GM18508 (cell line): ENCODE measurements around the gene MRPL10.
A peak's percentile ranks its signal among the peaks of the same experiment; 100 is the strongest.

ENCODE experiments used
- ATAC-seq: cut with Tn5 transposase; IDR thresholded peaks from one replicate; pipeline ENCODE4 v1.9.1; 2021; ENCODE audit warnings: moderate number of reproducible peaks; ENCODE audit not compliant: insufficient read depth, unreplicated experiment

Gene MRPL10

DNA sequence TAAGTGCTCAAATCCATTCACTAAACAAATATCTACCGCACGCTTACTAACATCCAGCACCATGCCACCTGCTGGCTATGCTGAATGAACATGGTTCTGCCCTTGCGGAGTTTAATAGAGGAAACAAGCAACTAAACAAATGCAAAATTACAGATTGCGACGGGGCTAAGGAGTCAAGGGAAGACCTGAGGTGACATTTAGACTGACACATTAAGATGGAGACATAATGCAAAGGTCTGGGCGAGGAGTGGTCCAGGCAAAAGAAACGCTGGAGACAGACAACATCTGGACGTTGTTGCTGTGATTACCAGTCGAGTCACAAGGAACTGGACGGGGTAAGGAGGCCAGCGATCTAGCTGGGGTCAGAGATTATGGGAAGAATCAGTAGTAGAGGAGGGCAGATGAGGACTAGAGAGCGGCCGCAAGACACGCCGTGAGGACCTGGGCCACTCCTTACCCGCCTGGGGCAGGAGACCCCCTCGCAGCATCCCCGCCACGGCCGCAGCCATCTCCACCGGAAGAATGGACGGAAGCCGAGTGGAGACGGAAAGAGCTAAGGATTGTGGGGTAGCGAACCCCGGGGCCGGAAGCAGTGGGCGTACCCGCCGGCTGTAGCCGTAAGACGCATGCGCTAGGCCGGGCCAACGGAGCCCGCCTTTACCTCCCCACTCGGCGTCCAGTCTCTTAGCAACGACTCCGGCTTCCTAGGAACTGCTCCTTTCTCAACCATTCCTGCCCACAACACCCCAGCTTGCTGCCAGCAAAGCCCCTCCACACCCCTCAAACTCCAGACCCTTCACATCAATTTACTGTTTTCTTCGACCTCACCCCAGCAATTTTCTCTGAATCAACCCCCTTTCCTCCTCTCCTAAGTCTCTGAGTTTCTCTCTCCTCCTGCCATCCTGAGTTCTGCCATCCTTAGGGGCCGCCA is at the start of gene MRPL10, which contains the start of gene LRRC46:
MRPL10 (minus strand) TSS at position 539 of the 931 bp plus-strand sequence; CDS start at position 509, 30 bp downstream.
LRRC46 (plus strand) TSS at position 668 of the 931 bp plus-strand sequence. CDS start 320 bp downstream, outside the sequence.
- ATAC-seq: peak; percentile 53

DNA sequence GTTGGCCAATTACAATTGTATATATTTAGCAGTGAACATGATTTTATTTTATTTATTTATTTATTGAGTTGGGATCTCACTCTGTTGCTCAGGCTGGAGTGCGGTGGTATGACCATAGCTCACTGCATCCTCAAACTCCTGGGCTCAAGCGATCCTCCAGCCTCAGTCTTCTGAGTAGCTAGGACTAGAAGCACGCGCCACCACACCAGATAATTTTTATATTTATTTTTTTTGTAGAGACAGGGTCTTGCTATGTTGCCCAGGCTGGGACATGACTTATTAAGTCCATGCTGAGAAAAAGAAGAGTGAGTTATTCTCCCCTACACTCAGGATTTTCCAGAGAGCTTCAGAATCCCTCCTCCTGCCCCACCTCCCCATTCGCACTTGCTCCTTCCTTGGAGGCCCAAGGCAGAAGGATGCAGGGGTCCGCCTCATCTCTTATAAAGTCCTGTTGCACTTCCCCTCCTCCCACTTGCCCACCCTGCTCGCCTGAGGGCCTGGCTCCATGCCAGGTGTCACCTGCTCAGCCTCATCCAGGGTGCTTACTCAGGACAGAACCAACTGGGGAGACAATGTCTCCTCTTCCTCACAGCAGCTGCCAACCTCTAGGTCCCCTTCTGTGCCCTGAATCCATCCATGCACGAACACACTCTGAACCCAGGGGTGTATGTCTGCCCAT is 48.6 kb upstream of the MRPL10 start:
- no peak for ATAC-seq

DNA sequence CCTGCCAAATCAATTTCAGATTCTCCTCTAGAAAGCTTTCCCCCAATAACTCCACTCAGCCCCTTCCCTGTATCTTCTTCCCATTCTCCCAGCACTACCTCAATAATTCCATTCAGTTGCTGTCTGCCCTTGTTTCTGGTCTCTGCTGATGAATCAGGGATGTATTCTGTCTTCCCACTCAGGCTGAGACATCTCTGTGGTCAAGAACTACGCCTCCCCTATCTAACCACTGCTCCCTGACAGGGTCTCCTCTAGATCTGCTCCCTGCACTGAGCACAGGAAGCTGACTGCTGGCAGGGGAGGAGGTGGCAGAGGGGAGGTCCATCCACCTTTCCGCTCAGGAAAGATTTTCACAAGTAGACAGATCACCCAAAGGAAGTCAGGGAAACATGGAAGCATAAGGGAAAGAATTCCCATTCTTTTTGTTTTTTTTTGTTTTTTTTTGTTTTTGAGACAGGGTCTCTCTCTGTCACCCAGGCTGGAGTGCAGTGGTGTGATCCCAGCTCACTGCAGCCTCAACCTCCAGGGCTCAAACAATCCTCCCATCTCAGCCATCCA is 47.8 kb upstream of the MRPL10 start:
- ATAC-seq: no peak

DNA sequence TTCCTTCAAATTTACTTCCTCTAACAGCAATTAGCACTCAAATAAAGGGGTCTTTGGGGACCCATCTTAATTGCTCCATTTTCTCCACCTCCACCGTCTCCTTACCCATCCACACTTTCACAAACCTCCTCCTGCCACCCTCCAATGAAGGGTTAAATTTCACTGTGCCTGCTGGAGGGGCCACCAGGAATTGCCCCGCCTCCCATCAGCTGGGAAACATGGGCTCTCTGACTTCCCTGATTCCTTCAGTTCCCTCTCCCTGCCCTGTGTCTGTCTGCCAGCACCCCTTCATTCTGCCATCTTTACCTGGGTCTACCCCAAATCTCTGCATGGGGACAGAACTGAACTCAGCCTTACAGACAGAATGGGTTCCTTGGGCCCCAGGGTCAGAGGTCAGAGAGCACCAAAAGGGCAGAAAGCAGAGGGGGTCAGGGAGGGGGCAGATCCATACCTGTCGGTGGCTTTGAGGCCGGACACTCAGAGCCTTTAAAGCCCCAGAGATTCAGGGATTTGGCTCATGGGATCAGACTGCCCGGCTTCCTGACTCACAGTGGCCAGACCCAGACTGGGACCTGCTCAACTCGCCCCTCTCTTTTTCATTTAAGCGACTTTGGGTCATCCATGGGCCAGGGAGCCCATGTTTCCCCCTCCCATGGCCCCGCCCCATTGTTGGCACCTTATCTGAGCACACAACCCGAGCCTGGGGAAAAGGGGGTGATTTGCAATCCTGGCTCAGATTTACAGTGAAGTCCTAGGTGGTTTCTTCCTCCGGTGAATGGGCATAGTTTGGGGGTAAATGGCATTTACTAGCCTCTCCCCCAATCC is 47.1 kb upstream of the MRPL10 start:
- no peak for ATAC-seq

DNA sequence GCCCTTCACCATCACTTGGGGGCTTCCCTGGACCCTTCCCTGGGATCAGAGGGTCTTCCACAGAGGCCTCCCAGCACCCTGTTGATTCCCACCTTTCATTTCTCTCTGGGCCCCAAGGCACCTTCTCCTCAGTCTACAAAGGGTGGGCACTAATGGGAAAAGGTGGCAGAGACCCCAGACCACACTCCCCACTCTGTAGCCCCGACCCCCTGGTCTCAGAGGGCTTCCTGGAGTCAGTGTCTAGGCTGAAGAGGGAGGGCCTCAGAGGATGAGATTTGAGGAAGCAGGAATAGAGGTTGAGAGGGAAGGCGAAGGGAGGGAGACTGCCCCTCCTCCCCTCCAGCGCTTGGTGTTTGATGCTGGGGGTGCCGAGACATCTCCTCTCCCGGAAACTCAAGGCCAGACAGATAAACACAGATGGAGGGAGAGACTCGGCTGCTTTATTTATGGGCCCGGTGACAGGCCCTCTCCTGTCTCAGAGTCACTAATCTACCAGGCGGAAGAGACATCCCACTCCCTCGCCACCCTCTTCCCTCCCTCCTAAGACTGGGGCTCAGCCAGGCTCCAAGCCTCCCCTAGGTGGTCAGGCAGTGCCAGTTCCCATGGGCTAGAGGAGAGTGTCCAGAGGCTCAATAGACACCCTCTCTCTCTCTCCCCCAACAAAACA is 46.2 kb upstream of the MRPL10 start:
- no peak for ATAC-seq

DNA sequence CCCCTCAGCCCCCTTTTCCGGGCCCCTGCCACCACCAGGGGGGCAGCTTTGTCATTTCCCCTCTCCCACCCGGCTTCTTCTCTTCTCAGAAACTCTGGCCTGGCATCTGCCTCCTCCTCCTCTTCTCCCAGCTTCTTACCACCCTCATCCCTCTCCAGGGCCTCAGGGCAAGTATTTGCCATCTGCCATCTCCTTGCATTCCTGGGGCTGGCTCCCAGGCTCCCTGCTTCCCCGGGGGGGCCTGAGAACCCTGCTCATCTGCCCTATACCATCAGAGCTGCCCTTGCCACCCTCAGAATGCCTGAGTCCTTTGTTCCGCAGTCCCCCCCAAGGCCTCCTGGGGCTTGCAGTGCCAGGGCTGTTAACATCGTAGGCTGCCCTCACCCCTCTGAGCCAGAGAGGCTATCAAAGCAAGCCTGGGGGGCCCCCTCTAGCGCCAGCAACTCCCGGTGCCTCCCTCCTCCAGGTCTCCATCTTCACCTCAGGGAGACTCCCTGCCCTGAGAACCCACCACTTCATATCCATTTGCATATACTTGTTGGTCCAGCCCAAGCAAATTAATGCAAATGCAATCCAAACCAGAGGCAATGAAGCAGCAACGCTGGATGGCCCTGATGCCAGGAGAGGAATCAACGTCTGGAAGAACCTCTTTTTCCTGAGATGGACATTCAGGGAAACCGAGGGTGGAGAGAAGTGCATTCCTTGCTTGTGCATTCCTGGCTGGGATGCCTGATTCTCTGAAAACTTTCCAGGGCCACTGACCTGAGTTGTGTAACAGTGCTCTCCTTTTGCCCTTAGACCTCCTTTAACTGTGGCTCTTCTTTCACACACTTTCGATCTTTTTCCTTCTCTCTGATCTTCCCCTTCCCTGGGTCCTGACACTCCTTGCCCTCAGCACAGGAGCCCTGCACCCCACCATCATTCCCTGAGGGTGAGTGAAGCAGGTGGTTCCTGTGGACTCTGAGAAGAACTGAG is 44.0 kb upstream of the MRPL10 start:
- no peak for ATAC-seq

DNA sequence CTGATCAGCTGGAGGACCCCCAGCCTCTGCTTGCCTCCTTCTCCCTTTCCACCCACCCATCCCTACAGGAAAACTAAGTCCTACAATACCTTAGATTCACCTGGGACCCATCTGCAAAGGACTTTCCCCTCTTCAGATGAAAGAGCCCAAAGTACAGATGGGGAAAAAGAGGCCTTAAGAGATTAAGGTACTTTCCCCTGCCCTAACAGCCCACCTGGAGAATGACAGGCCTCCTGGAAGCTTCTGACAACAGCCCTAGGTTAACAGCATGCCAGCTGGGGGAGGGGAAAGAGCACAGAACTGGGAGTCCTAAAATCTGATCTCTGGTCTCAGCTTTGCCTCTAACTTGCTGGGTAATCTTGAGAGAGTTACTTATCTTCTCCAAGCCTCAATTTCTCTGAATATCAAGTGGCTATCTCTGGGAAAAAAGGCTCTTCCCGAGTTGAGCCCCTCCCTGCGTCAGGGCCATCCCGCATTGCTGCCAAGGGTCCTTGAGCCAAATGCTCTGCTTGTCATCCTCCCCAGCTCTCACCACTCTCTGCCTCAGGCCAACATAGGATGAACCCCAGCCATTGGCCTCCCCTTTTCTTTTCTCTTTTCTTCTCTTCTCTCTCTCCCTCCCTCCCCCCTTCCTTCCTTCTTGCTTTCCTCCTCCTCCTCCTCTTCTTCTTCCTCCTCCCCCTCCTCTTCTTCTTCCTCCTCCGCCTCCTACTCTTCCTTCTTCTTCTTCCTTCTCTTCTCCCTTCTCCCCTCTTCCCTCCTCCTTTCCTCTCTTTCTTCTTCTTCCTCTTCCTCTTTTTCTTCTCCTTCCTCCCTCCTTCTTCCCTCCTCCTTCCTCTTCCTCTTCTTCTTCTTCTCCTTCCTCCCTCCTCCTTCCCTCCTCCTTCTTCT is 42.1 kb upstream of the MRPL10 start:
- ATAC-seq: no peak

DNA sequence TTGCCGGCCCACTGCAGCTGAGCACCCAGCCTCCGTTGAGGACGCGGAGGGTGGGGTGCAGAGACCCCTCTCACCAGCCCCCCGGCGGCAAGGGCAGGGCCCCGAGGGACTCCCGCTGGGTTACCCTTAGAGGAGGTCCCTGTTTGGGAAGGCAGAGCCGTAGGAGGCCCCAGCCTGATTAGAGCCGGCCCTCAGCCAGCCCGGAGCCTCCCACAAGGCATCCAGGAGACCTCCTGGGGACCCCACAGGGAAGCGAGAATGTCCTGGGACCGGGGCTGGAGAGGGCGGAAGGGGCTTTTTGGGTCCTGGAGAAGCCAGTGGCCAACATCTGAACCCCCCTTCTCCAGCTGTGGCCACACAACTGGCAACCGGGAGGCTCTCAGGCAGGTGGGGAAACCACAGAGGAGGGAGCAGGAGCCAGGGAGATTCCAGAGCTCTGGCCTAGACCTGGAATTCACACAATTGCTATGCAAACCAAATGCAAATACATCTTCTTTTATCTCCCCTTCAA is 41.4 kb upstream of the MRPL10 start:
- ATAC-seq: no peak

DNA sequence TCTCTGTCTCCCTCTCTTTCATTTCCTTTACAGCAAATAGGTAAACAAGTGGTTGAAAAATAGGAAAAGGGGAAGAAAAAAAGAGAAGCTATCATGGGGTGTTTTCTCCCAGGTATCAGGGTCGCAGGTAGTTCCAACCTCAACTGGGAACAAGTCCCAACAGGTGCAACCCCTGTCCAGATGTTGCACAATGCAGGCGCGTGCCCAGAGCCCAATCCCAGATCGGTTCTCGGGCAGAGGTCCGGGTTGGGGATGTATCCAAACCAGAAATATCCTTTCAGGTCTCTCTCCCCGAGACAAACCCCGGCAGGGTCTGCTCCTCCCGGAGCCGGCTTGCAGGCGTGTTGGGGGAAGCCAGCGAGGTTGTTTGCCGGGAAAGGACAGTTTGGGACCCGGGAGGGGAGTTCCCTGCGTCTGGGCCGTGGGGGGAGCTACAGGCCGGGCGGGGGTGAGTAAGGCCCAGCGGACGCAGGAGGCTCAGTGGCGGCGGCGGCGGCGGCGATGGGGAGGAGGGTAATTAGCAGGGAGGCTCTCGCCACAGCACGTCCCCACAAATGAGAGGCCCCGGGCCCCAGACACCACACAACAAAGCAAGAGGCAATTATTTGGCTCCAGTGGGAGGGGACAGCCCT is 40.8 kb upstream of the MRPL10 start:
- ATAC-seq: no peak

DNA sequence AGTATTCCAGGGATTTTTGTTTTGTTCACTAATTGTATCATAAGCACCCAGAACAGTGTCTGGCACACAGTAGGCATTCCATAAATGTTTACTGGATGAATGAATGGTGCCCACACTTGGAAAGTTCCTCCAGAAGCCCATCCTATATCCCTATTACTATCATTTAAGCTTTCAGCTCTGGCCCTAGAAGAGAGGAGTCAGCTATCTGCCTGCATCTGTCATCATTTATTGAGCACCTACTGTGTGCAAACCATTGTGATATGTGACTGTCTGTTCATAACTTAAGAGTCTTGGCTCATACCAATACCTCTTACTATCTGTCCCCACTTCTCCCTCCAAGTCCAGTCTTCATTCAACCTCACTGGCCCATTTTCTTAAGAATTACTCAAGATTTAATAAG is 39.7 kb upstream of the MRPL10 start:
- ATAC-seq: no peak

DNA sequence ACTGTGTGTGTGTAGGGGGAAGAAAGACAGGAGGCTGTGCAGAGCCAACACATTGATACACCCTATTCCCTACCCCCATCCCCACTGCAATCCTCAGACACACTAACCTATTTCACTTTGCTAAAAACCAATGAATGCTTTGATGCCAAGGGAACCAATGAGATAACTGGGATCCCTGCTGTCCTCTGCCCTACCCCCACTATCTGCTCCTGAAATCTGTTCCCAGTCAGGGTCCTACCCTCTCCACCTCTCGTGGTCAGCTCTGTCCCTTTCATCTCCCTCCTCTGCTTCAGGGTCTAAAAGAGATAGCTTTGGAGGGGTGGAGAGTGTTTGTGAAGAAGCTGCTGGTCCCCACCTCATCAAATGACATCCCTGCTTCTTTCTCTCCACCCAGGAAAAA is 38.7 kb upstream of the MRPL10 start:
- ATAC-seq: no peak

DNA sequence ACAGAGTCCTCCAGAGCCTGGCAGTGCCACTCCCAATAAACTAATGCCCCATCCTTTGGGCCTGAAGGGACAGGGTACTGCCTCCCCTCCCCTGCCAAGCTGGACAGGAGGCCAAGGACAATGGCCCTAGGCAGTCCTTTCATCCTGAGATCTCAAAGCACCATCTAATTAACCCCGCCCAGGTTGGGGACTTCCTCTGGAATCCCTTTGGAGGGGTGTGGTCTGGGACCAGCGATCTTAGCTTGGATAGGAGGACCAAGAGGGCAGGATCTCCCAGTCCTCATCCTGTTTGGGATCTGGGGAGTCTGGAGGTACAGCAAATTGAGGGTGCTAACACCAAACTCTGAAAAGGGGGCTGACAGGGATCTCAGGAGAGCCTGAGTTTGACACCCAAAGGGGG is 37.8 kb upstream of the MRPL10 start:
- ATAC-seq: no peak

DNA sequence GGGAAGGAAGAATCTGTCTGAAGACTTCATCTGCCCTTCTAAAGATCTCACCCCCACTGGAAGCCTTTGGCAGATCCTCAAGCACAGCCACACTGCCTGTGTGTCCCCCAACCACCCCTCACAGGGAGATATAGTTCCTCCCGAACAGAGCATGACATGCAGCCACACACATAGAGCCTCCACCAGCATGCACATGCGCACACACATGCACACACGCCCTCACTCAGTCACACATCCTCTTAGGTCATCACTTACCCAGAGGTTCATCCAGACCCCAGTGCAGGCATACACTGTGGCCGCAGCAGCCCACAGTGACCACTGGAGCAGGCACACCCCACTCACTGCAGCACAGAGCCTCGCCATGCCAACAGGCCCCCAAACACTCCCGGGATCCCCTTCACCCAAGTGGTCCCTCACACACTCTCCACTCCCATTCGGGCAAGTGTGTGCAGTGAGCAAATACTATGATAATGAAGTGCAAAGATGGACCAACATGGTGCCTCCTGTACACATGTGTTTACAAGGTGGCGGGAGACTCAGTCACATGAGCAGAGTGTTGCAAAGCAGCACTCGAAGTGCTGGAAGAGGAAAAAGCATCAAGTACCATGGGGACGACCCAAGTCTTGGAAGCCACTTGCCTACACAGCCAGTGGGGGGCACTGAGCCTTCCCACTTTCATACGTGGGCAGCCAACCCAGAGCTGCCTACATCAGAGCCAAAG is 36.6 kb upstream of the MRPL10 start:
- no peak for ATAC-seq

DNA sequence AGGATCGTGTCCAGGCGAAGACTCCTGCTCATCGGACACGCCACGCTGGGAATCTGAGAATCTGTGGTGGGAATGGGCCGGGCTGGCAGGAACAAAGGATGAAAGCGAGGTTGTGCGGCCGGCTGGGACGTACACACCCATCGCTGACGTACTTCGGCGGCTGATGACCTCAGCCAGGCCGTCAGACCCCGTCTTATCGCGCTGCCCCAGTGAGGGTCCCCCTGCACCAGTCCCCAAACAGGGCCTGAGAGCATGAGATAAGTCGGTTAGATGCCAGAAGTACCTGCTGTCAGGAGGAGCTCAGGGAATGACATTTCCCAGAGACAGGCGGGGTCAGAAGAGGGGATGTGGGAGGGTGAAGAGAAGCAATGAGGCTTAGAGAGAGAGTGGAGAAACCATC is 35.6 kb upstream of the MRPL10 start:
- ATAC-seq: no peak

DNA sequence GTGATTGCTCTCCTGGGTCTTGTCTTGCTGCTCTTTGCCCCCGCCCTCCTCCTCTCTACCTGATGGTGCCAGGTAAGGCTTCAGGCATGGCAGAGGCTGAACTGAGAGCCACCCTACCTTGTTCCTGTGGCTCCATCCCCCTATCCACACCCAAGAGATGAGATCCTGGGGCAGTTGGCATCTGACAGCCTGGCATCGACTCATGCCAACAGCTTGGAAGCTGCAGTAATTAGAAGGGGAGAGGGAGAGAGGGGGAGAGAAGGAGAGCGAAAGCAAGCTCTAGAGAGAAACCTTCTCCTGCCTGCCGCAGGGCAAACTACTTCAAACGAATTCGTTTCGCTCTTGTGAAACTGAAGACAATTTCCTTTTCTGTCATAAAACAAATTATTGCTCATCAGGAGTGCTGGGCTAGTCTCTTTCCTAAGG is 33.5 kb upstream of the MRPL10 start:
- no peak for ATAC-seq
